AG08395 (cell line): ENCODE results near the gene ZNF280D.

Source experiments
- DNase-seq: peaks from one replicate; pipeline ENCODE4 v3.0.0; 2012; ENCODE audit warnings: mixed read lengths, low spot score

ZNF280D gene

GRCh38 chr15:56752986-56753385, 19.7 kb upstream of the ZNF280D start:
- DNase-seq, result no peak

GRCh38 chr15:56749982-56750381, 16.7 kb upstream of the ZNF280D start:
- DNase-seq, result no peak

GRCh38 chr15:56744701-56745683, 11.7 kb upstream of the ZNF280D start:
- no peak for DNase-seq

GRCh38 chr15:56741541-56741940, 8.2 kb upstream of the ZNF280D start:
- DNase-seq, result no peak

- no peak for DNase-seq
Measured at GRCh38 chr15:56739964-56740640, 6.8 kb upstream of the ZNF280D start.

- DNase-seq, result no peak
Measured at GRCh38 chr15:56739474-56739873, 6.2 kb upstream of the ZNF280D start.

- no peak for DNase-seq
Measured at GRCh38 chr15:56737791-56738190, 4.5 kb upstream of the ZNF280D start.

GRCh38 chr15:56736881-56737707, 3.8 kb upstream of the ZNF280D start:
- DNase-seq, result no peak

GRCh38 chr15:56736308-56736707, 3.0 kb upstream of the ZNF280D start:
- DNase-seq, result peak; percentile 31

GRCh38 chr15:56735589-56735988, 2.3 kb upstream of the ZNF280D start:
- DNase-seq, result no peak

- no peak for DNase-seq
Measured at GRCh38 chr15:56734013-56734635, 815 bp upstream of the ZNF280D start.

GRCh38 chr15:56732886-56733135, 498 bp downstream of the ZNF280D start:
- DNase-seq, result no peak

- peak; percentile 23 for DNase-seq
Measured at GRCh38 chr15:56732135-56732885, 999 bp downstream of the ZNF280D start.

- DNase-seq, result no peak
Measured at GRCh38 chr15:56731548-56731947, 1.8 kb downstream of the ZNF280D start.

GRCh38 chr15:56729561-56729960, 3.7 kb downstream of the ZNF280D start:
- DNase-seq, result no peak

- no peak for DNase-seq
Measured at GRCh38 chr15:56725386-56725785, 7.9 kb downstream of the ZNF280D start.

GRCh38 chr15:56724232-56724631, 9.1 kb downstream of the ZNF280D start:
- no peak for DNase-seq

GRCh38 chr15:56723787-56724186, 9.5 kb downstream of the ZNF280D start:
- DNase-seq, result no peak

- DNase-seq, result no peak
Measured at GRCh38 chr15:56719774-56720555, 13.3 kb downstream of the ZNF280D start.

- no peak for DNase-seq
Measured at GRCh38 chr15:56719021-56719612, 14.2 kb downstream of the ZNF280D start.
